ENCODE data around the gene PPIE. TPM values are rescaled to one million over a fixed set of nuclear protein-coding genes. Genes with fewer than 3 reads are reported as not detected.

The PPIE gene
- total and polyA plus RNA-seq, 2 of the 8 experiments (the other 6 are each of a cell fraction or from before 2014, with no cell fraction given), result 38.9 to 56.1 TPM

GRCh38 chr1:39800471-39800835 is 61.8 kb downstream of the PPIE start:
- no peak overlapping the region for H3K14ac ChIP-seq (ENCODE audit: insufficient read length)
- H3K4me3 ChIP-seq (ENCODE audit: extremely low read depth in 1 of 4, insufficient read depth in 2 of 4, low read depth in 3 of 4, low read length in 4 of 4), result no peak overlapping the region
- no peaks in the 10 kb centered on the region for H3K23me2 ChIP-seq (ENCODE audit: low read depth, low read length)
- ChIA-PET CTCF (ENCODE audit: partially characterized antibody) (interaction anchor here (0.7 to 4.9 kb wide), 25 partner anchors 11 to 217 kb away, joined by 3 to 22 read pairs (median 4); partner anchors contain the start of genes BMP8B, HPCAL4 and NT5C1A), POLR2A (ENCODE audit: partially characterized antibody) (interaction anchor here (1.7 kb wide), 1 partner anchor 11 kb away, joined by 5 read pairs; the partner anchor contains the start of gene BMP8B)
- H3K9me3 ChIP-seq (ENCODE audit: insufficient read depth in 2 of 2, low read depth in 1 of 2, low read length in 1 of 2), result no peaks in the 10 kb centered on the region
- H3K56ac ChIP-seq (replicated peaks; ENCODE audit: insufficient read length, low read depth, low read length), result no peak overlapping the region
- H4K8ac ChIP-seq (ENCODE audit: extremely low read depth, insufficient read depth, low read length), result no peak overlapping the region
- peaks cover 0 to 3% (median 0%) of the 10 kb centered on the region in 4 experiments; a peak in 2 of 7 replicates for H3K4me1 ChIP-seq (replicated peaks in 1 of 4; ENCODE audit: control insufficient read depth in 3 of 4, insufficient read depth in 4 of 4, low read length in 3 of 4)
- no peak overlapping the region for H2AK5ac ChIP-seq (ENCODE audit: low read depth, low read length)
- no peak overlapping the region for H4K5ac ChIP-seq (ENCODE audit: insufficient read length, low read depth, low read length)
- H2BK12ac ChIP-seq (ENCODE audit: low read depth, low read length), result no peak overlapping the region
- no peaks in the 10 kb centered on the region for H3K79me2 ChIP-seq (ENCODE audit: control insufficient read depth in 1 of 2, insufficient read depth in 2 of 2, low read length in 2 of 2)
- H4K91ac ChIP-seq (replicated peaks; ENCODE audit: insufficient read length, low read length), result no peak overlapping the region
- H2BK120ac ChIP-seq (replicated peaks; ENCODE audit: low read depth, low read length), result no peak overlapping the region
- no peaks in the 10 kb centered on the region for H4K20me1 ChIP-seq (replicated peaks in 1 of 2; ENCODE audit: control insufficient read depth in 1 of 2, insufficient read depth in 2 of 2, low read length in 2 of 2)
- no peak overlapping the region for H2BK15ac ChIP-seq (ENCODE audit: low read length)
- DNase-seq (ENCODE audit: low read depth in 1 of 2, low spot score in 2 of 2) (no peak), FAIRE-seq (no peak)
- no peak overlapping the region for H3K27ac ChIP-seq (ENCODE audit: low read depth, low read length)
- H2BK20ac ChIP-seq (ENCODE audit: low read length), result no peak overlapping the region
- 92% methylated on average over 3 of the region's 3 CpGs; no CpG with 5 or more reads in 1 of the 2 experiments for WGBS, 2 experiments (ENCODE audit: extremely low coverage in 1 of 2, insufficient coverage in 1 of 2, insufficient read length in 1 of 2, insufficient replicate concordance in 2 of 2, low coverage in 1 of 2, low lambda C conversion rate in 2 of 2, missing lambda C conversion rate in 1 of 2)
- no peak overlapping the region for H3K4ac ChIP-seq (replicated peaks; ENCODE audit: insufficient read length, low read depth, low read length)
- H3K23ac ChIP-seq (ENCODE audit: insufficient read length), result no peak overlapping the region
- H3K4me2 ChIP-seq (ENCODE audit: insufficient read depth in 1 of 2, low read depth in 2 of 2, low read length in 2 of 2), result no peak overlapping the region
- H2BK5ac ChIP-seq (ENCODE audit: low read depth, low read length), result no peak overlapping the region
- H3K27me3 ChIP-seq (replicated peaks in 1 of 4; ENCODE audit: control insufficient read depth in 3 of 4, extremely low read depth in 1 of 4, insufficient read depth in 3 of 4, low read length in 3 of 4), result no peaks in the 10 kb centered on the region; a peak in 1 of 7 replicates
- H2AFZ ChIP-seq (ENCODE audit: low read length), result no peak overlapping the region
- no peaks in the 10 kb centered on the region for H3K79me1 ChIP-seq (ENCODE audit: low read depth, low read length)
- H3K36me3 ChIP-seq (ENCODE audit: control insufficient read depth in 2 of 4, insufficient read depth in 4 of 4, low read length in 3 of 4), result no peaks in the 10 kb centered on the region
- H3K18ac ChIP-seq (ENCODE audit: extremely low read depth, low read length), result no peak overlapping the region
- H3K9ac ChIP-seq (replicated peaks in 1 of 4; ENCODE audit: extremely low read depth in 1 of 4, low read depth in 3 of 4, low read length in 3 of 4), result no peak overlapping the region
- no peak for TF ChIP-seq HDAC2 (IDR thresholded peaks at IDR 0.05; ENCODE audit: borderline replicate concordance in 1 of 2, low read depth in 2 of 2, low read length in 2 of 2)
- TF ChIP-seq TAF1 (IDR thresholded peaks at IDR 0.05; ENCODE audit: low read depth, low read length), result no peak
- TF ChIP-seq USF2 (IDR thresholded peaks at IDR 0.05; ENCODE audit: low read length), result no peak
- no peak for TF ChIP-seq YY1 (IDR thresholded peaks at IDR 0.05; ENCODE audit: low read depth, low read length)
- no peak for TF ChIP-seq CBX5 (IDR thresholded peaks at IDR 0.05; ENCODE audit: low read depth, low read length)
- TF ChIP-seq, protein P1, sequence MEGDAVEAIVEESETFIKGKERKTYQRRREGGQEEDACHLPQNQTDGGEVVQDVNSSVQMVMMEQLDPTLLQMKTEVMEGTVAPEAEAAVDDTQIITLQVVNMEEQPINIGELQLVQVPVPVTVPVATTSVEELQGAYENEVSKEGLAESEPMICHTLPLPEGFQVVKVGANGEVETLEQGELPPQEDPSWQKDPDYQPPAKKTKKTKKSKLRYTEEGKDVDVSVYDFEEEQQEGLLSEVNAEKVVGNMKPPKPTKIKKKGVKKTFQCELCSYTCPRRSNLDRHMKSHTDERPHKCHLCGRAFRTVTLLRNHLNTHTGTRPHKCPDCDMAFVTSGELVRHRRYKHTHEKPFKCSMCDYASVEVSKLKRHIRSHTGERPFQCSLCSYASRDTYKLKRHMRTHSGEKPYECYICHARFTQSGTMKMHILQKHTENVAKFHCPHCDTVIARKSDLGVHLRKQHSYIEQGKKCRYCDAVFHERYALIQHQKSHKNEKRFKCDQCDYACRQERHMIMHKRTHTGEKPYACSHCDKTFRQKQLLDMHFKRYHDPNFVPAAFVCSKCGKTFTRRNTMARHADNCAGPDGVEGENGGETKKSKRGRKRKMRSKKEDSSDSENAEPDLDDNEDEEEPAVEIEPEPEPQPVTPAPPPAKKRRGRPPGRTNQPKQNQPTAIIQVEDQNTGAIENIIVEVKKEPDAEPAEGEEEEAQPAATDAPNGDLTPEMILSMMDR (IDR thresholded peaks at IDR 0.05; ENCODE audit: control extremely low read depth in 1 of 3, insufficient read depth in 1 of 3, low read depth in 1 of 3, low read length in 3 of 3), result no peak
- TF ChIP-seq, protein P2, sequence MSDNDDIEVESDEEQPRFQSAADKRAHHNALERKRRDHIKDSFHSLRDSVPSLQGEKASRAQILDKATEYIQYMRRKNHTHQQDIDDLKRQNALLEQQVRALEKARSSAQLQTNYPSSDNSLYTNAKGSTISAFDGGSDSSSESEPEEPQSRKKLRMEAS (IDR thresholded peaks at IDR 0.05), result no peak
- TF ChIP-seq KDM4A (IDR thresholded peaks at IDR 0.05; ENCODE audit: low read depth, low read length, severe bottlenecking), result no peak
- TF ChIP-seq CTBP2 (IDR thresholded peaks at IDR 0.05; ENCODE audit: borderline replicate concordance, insufficient read depth, insufficient read length, low read length), result no peak
- TF ChIP-seq SP2 (IDR thresholded peaks at IDR 0.05; ENCODE audit: low read length), result no peak
